Large intestine (tissue), 3 donors: ENCODE results near the gene HHAT. TPM values are rescaled to one million over a fixed set of nuclear protein-coding genes. Genes with fewer than 3 reads are reported as not detected.

Experiments
- DNase-seq, 2 donors: peaks; one replicate each; pipeline versions ENCODE4 v3.0.0 to v3.0.0-alpha.2; 2013
- H3K27ac ChIP-seq: one replicate; pipeline ENCODE4 v1.5.1; 2013; ENCODE audit warnings: low read length
- H3K27me3 ChIP-seq: 2 replicates; pipeline ENCODE4 v1.6.1; 2013; ENCODE audit warnings: low read length; ENCODE audit not compliant: control insufficient read depth, insufficient read depth
- H3K36me3 ChIP-seq: 2 replicates; pipeline ENCODE4 v1.6.1; 2013; ENCODE audit warnings: low read length; ENCODE audit not compliant: control insufficient read depth, insufficient read depth
- H3K4me1 ChIP-seq: one replicate; pipeline ENCODE4 v1.6.1; 2013; ENCODE audit warnings: low read length; ENCODE audit not compliant: control insufficient read depth, insufficient read depth
- H3K4me3 ChIP-seq: one replicate; pipeline ENCODE4 v1.5.1; 2013; ENCODE audit warnings: low read length
- H3K9me3 ChIP-seq: one replicate; pipeline ENCODE4 v1.6.1; 2013; ENCODE audit warnings: mild to moderate bottlenecking, low read depth, low read length, moderate library complexity; ENCODE audit not compliant: control insufficient read depth
- whole genome bisulfite sequencing: methylation state at CpG from one replicate; pipeline ENCODE4 v1.1.5; 2013; ENCODE audit warnings: low lambda C conversion rate; ENCODE audit not compliant: insufficient coverage; 5-methylcytosine and 5-hydroxymethylcytosine counted together
- polyA plus RNA-seq: library from polyadenylated mRNA; unstranded; fragments of 120-200 nt; gene quantifications from one replicate; pipeline ENCODE4 v1.2.1, GENCODE V29; 2013

Gene HHAT
- polyA plus RNA-seq, 1 donor = 3.3 TPM

DNA sequence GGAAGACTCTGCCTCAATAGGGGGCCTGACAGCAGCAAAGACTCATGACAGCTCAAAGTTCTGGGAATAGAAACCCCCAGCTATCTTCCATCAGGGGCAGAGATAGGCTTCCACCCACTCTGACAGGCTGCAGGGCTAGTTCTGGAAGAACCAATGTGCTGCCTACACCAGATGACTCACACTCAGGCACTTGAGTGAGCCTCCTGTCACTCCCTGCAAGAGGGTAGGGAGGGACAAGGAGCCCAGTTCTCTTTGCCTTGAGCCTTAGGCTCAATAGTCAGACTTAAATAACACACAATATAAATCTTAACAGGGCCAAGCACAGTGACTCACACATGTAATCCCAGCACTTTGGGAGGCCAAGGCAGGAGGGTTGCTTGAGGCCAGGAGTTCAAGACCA lies 386.4 kb downstream of the HHAT start:
- Histone ChIP-seq H3K27me3 (no peaks in the 10 kb centered on the region), H3K36me3 (no peaks in the 10 kb centered on the region), H3K4me1 (no peaks in the 10 kb centered on the region), H3K9me3 (no peaks in the 10 kb centered on the region), H3K27ac (no peak overlapping the region), H3K4me3 (no peak overlapping the region)
- DNase-seq = no peak

DNA sequence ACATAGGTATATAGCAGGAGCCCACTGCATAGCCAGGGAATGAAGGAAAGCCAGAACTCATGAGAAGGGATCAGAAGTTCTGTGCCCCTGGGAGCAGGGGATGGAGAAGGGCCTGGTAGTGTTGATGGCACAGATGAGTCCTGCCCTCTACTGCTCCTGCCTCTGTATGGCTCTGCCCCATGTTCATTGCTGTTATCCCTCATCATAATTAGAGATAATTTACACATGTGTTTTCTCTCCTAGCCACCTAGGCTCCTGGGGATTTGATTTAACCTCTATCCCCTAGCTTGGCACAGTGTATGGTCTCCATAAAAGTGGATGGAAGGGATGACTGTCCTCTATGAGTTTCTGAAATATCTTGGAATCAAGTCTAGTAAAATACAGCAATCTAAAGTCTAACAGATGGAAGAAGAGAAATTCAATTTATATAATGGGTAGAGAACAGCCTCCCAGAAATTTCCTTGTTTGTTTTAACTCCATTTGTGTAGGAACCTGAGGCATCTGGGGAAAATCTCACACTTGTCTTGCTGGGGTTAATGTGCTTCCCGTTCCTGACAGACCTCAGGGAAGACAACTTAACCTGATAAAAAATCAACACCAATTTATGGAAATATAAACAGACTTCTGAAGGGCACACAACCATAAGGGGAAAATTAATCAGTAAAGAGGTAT lies 393.8 kb downstream of the HHAT start:
- WGBS = no CpG with 5 or more reads among the region's 1 CpG
- Histone ChIP-seq H3K36me3 (no peaks in the 10 kb centered on the region), H3K27me3 (no peaks in the 10 kb centered on the region), H3K4me1 (no peaks in the 10 kb centered on the region), H3K9me3 (no peaks in the 10 kb centered on the region), H3K27ac (no peak overlapping the region), H3K4me3 (no peak overlapping the region)
- DNase-seq = no peak

DNA sequence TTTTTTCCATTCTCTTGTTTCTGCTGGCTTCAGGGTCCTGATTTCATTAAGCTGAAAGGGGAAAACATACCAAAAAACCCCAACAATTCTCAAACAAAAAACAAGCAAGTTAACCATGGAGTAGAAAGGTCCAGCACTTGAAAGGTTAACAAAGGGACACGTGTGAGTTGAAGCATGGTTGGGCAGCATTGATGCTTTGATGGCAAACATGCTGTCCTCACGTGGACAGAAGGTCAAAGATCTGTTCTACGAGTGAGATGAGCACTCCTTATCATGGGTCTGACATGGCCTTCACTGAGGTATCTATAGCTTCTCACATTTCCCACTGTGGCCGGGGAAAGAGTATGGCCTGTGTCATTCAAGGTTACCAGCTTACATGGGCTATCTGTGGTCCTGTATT lies 394.9 kb downstream of the HHAT start:
- H3K27ac ChIP-seq = no peak overlapping the region
- H3K4me1 ChIP-seq = no peaks in the 10 kb centered on the region

DNA sequence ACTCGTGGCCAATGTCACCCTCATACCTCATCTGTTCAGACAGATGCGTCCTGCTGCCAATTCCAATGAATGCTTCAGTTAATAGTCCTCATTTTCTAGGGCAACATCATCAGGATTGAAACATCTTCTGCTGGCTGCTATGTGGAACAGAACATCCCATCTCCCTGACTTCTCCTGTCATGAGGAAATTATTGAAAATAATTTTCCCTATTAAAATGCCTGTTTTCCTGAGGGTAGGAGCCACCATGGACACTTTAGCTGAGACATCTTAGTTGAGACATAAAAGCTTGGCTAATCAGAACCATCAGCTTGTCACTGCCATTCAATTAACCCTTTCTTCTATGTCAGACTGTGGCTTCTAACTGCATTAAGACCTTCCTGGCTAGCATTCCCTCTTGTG lies 396.1 kb downstream of the HHAT start:
- no peak for DNase-seq
- WGBS = no CpG with 5 or more reads among the region's 2 CpGs
- Histone ChIP-seq H3K27ac (no peak overlapping the region), H3K9me3 (no peaks in the 10 kb centered on the region), H3K36me3 (no peaks in the 10 kb centered on the region), H3K4me1 (no peaks in the 10 kb centered on the region), H3K27me3 (no peaks in the 10 kb centered on the region), H3K4me3 (no peak overlapping the region)

More for the DNA sequence above, 394.9 kb downstream of the HHAT start:
- H3K27me3 ChIP-seq = no peaks in the 10 kb centered on the region
- no peaks in the 10 kb centered on the region for H3K36me3 ChIP-seq
- 33% methylated on average over 1 of the region's 4 CpGs for WGBS
- H3K9me3 ChIP-seq = no peaks in the 10 kb centered on the region
- no peak overlapping the region for H3K4me3 ChIP-seq
- no peak for DNase-seq

Other genes starting within 250 kb of the HHAT start
- gene SERTAD4, start 96.1 kb upstream of the HHAT start, polyA plus RNA-seq = 2.2 TPM